Measurements from ENCODE around the gene ADRA1B.

ADRA1B gene

DNA sequence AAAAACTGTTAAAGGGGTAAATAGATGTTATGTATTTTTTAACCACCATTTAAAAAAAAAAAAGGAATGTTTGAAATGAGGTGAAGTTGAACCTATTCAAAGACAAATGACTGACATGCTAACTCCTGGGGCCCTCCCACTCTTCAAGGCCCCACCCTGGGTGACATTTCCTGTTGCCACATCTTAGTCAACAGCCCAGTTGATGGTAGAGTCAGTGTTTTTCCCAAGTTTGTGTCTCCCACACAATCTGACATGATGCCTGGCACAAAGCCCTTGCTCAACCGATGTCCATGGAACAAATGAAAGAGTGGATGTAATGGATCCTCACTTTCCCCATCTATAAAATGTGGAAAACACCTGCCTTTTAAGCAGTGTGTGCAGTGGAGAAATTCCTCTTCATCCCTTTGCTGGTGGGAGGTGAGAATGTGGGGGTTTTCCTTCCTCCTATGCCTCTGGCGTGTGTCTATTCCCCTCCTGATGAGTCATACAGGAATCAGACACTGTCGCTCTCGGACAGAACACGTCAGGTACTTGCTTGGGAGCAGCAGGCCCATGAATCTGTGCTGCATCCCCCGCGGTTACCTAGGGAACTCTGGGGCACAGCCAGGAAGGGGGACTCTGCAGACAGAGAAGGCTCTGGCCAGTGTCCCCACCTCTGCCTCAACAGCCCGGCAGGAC lies 13.7 kb upstream of the ADRA1B start:
- no peak for DNase-seq

DNA sequence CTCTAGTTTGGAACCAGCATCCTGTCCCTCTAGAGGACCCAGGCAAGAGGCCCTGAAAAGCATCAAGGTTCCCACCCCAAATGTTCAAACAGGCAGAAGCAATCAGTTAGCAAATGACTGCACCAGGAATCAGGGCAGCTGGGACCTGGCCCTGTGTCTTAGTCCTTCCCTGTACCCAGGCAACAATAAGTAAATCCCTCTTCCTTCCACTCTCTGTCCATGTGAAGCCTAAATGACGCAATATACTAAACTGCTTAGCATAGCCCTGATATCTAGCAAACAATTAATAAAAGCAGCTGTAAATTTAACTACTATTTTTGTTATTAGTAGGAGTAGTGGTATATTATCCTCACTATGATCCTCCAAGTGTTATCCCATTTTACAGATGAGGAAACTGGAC lies 13.2 kb upstream of the ADRA1B start:
- DNase-seq: no peak

DNA sequence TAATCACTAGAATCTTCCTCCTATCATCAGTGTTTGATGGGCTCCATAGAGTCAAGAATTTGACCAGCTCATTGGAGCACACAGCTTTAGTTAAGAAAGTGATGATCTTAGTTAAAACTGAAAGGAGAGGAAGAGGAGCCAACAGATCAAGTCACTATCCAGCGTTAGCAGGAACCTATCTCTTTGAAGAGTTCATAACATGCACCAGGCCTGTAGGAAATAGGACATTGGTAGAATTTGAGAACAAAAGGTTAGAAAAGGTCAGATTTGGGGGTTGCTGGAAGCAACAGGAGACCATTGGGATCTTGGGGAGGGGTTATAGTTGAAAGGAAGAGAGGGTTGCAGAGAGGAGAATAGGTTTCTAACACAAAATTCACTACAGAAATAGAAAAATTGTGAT lies 11.4 kb upstream of the ADRA1B start:
- no peak for DNase-seq

DNA sequence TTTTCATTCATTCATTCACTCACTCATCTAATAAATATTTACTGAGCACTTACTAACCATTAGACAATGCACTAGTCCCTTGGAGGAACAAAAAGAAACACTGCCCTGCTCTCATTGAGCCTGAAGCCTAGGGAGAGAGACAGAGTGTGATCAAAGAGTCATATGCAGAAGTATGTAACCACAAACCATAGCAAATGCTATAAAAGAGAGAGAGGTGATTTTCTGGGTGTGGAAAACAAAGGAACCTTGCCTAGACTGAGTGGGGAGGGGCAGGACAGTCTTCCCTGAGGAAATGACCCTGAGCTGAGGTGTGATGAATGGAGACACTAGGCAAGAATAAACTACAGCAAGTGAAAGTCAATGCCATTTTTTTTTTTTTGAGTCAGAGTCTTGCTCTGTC lies 10.8 kb upstream of the ADRA1B start:
- DNase-seq: no peak

DNA sequence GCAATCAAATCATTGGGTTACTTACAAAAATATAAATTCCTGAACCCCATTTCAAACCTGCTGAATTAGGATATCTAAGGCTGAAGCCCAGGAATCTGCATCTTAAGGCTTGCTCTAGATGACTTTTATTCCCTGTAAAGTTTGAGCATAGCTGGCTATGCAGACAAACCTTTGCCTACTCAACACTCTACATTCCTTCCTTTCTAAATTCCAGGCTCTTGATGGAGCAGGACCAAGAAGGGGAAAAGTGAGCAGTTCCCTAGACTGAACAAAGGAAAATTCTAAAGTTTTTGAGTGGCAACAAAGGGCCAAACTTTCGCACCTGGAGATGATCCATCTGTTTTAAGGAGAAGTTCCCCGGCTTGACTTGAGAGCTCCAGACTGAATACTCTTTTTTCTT lies 9.8 kb upstream of the ADRA1B start:
- no peak for DNase-seq

DNA sequence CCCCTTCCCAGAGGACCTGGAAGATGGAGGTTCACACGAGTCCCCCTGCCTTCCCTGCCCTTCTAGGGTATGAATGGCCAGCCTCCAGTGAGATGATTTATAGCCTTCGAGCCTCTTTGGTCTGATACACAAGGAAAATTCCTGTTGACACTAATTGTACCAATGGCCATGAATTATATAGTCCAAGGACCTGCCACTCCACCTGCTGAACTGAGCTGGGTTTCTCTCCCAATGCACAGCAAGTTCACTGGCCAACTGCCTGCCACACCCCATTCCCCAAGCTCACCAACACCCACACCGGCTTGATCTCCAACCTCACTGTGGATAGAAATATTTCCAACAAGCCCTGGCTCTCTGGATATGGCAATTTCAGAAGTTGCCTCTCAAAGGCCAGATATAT lies 9.3 kb upstream of the ADRA1B start:
- no peak for DNase-seq

DNA sequence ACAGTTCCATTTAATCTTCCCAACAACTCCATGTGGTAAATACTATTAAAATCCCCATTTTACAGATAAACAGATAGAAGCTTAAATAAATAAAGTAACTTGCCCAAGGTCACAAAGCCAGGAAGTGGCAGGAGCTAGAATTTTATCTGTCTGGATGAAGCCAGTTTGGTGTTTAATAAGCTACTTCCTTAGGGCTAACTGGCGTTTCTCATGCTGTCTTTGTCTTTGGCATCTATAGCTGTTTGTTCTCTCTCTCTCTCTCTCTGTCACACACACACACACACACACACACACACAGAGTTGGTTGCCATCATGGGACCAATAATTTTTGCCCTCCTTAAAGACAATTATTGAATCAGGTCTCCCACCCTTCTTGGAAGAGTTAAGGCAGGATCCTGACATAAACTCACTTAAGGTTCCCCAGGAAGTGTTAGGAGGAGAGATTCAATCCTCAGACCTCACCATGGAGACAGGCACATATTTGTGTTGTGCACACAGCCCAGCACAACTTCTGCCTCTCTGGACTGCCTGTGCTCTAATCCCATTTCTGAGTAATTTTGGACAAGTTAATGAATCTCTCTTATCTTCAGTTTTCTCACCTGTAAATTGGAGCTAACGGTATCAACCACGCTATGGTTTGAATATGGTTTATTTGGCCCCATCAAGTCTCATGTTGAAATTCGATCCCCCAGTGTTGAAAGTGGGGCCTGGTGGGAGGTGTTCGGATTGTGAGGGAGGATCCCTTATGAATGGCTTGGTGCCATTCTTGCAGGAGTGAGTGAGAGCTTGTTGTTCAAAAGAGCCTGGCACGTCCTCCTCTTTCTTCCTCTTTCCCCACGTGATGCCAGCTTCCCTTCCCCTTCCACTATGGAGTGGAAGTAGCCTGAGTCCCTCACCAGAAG lies 8.3 kb upstream of the ADRA1B start:
- DNase-seq: no peak

DNA sequence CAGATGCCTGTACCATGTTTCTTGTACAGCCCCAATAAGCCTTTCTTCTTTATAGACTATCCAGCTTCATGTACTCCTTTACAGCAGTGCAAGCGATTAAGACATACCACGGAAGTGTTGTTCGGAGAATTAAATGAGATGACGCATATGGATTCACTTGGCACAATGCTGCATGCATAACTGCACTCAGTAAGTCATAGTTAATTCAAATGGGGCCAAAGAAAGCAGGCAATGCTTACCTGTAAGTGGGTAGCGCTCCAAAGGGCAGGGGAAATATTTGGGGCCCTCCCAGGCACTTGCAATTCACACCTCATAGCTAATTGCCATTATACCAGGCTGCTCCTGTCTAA lies 7.7 kb upstream of the ADRA1B start:
- DNase-seq: no peak

DNA sequence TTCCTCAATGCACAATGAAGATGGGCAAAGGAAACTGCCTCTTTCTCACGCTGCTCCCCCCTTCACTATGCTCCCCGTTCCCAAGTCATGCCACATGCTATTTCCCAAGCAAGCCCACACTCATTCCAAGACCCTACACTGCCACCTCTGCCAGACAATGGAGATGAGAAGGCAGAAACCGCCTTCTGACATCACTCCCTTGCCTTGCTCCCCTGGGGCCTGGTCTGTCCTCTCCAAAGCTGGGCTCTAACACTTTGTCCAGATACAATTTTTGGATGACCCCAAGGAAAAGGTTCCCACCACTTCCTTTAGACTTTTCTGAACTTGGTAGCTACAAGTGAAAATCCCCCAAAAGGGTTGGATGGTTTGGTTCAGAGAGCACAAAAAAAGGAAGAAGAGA lies 7.2 kb upstream of the ADRA1B start:
- DNase-seq: no peak

DNA sequence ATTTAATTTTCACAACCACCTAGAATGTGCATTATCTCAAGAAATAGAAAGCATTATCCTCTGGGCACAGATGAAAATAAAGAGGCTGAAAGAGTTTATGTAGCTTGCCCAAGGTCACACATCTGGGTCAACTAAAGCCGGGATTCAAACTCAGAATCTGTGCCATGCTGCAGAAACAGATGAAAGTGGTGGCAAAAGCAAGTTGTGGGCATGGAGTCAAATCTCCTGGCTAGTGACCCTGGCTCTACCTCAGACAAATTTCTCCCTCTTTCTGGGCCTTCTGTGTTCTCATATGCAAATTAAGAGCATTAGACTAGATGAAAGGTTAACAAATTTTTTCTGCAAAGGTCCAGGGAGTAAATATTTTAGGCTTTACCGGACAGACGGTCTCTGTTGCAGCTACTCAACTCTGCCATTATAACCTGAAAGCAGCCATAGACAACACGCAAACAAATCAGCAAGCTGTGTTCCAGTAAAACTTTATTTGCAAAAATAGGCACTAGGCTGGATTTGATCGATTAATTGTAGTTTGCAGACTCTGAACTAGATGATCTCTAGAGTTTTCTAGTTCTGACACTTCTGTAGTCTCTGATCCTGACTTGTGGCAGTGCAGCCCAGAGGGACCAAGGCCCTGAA lies 6.0 kb upstream of the ADRA1B start:
- DNase-seq: no peak

DNA sequence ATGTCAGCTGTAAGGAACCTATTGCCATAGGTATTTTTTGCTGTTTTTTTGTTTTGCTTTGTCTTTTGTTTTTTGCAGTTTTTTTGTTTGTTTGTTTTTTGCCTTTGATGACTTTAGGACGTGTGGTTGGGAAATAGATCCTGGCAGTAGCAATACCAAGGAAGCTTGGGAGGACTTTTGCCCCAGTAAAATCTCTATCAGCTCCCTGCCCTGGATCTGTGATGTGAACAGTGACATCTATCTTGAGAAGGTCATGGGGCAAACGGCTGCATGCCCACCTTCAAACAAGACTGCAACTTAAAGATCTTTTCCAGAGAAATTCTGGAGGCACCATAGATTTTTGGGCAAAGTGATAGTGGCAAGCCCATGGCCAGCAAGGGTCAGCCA lies 5.4 kb upstream of the ADRA1B start:
- no peak for DNase-seq

DNA sequence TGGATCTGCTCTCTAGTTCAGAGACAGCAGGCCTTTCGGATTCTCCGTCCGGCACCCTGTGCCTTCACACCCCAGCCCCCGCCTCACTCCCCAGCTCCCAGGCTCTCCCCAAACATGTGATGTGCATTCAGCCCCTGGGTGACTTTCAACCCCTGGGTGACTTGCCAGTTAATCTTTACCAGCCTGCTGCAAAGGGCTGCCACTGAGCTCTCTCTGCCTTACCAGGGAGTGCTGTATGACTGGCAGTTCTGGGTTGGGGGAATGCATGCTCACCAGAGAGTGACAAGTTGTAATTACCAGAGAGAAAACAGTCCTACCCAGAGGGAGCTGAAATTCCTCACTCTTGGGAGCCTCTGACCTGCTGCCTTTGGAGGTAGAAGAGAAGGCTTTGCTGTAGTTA lies 4.9 kb upstream of the ADRA1B start:
- no peak for DNase-seq

DNA sequence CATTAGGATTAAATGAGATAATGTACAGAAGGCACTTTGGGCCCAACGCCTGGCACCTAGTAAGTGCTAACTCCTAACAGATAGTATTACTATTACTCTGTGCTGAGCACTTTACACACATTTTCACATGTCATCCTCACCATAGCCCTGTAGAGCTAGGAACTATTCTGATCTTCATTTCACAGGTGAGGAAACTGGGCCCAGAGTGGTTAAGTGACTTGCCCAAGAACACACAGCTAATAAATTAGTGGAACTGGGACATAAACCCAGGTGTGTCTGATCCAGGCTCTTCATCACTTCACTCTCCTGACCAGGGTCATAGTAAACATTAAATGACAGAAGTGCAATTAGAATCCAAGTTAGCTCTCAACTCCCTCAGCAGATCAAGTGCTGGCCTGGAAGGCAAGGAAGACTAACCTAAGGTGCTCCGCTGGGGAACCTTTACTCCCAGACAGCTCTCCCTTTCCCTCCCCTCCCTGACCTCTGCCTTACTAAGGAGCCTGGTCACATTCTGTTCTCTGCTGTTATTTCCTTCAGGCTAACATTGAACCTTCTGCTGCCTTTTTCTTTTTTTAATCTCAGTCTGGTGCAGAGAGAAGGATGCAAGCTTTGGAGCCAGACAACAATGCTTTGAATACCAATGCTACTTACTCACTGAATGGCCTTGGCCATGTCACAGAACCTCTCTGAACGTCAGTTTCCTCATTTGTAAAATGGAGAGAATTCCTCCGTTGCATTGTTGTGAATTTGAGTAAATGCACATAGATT lies 4.1 kb upstream of the ADRA1B start:
- no peak for DNase-seq

DNA sequence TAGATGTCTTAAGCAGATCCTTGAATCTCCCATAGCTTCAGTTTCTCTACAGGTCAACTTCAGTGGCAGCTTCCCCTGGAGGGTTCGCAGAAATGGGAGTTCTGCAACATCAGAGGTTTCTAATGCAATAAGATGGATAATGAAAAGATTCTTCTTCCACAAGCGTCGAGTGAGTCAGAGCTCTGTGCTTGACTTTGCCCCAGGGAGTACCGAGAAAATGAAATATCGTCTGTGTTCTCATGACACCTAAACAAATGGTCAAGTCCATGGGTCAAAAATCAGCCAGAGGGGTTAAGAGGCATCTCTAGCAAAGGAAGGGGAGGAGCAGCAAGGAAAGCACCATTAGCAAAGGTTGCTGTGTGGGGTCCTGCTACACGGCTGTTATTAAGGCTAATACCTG lies 3.2 kb upstream of the ADRA1B start:
- no peak for DNase-seq

DNA sequence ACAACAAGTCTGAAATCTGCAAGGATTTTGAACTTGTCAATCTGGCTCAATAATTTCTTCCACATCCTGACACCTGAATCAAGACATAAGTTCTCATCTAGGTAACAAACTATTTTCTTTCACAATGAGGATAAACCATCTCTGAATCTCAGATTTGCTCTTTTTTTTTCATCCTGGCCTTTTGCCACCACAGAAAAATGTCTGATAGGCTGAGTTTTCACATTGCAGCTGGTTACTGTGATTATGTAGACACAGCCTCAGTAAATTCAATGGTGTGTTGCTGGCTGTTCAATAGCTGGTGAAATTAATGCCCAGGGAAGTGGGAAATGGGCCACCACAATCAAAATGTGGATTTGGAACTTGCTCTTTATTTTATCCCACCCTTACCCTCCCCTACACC lies 2.8 kb upstream of the ADRA1B start:
- no peak for DNase-seq

DNA sequence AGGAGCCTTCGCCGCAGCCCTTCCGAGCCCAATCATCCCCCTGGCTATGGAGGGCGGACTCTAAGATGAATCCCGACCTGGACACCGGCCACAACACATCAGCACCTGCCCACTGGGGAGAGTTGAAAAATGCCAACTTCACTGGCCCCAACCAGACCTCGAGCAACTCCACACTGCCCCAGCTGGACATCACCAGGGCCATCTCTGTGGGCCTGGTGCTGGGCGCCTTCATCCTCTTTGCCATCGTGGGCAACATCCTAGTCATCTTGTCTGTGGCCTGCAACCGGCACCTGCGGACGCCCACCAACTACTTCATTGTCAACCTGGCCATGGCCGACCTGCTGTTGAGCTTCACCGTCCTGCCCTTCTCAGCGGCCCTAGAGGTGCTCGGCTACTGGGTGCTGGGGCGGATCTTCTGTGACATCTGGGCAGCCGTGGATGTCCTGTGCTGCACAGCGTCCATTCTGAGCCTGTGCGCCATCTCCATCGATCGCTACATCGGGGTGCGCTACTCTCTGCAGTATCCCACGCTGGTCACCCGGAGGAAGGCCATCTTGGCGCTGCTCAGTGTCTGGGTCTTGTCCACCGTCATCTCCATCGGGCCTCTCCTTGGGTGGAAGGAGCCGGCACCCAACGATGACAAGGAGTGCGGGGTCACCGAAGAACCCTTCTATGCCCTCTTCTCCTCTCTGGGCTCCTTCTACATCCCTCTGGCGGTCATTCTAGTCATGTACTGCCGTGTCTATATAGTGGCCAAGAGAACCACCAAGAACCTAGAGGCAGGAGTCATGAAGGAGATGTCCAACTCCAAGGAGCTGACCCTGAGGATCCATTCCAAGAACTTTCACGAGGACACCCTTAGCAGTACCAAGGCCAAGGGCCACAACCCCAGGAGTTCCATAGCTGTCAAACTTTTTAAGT lies 819 bp downstream of the ADRA1B start:
- DNase-seq: no peak

DNA sequence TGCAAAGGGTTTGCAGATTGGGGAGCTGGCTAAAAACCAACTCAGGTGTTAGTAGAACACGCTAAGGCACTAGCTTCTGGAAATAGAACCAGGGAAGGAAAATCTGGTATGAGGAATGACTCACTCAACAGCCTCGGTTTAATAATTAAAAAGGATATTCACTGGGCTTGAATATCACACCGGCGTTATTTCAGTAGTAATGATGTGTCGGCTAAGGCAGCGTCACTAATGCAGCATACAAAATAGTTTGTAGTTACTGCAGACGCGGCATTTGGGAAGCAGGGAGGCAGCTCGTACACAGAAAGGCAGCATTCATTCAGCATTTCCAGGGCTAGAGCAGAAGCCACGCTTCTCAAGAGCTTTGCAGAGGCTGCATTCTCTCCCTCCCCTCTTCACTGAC lies 1.7 kb downstream of the ADRA1B start:
- DNase-seq: no peak

DNA sequence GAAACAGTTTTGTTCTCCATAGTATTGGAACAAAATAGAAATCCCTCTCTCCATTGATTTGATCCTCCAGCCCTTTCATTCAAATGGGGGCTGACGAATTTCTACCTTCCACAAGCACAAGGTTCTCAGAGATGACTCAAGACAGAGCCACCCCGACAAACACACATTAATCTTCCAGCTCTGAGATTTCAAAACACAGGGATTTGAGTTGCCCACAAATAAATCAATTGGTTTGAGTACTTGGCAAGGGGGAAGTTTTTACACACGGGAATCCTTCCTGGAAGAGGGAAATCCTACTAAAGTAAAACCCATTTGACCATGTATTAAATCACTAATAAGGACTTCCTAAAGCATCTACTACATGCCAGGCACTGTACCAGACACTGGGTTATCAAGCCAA lies 5.4 kb downstream of the ADRA1B start:
- no peak for DNase-seq

DNA sequence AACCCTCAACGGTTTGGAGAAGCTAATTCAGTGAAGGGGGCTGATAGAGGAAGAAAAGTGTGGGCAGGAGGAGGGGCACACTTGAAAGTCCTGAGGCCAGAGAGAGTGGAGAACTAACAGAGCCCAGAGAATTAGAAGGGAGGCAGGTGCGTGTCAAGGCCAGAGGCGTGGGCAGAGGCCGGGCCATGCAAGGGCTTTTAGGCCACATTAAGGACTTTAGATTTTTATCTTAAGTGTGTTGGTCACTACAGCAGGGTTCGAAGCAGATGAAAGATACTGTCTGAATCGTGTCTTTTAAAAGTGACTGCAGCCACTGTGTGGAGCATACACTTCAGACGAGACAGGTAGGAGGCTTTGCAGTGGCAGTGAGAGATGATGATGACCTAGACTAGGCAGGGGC lies 6.7 kb downstream of the ADRA1B start:
- no peak for DNase-seq

DNA sequence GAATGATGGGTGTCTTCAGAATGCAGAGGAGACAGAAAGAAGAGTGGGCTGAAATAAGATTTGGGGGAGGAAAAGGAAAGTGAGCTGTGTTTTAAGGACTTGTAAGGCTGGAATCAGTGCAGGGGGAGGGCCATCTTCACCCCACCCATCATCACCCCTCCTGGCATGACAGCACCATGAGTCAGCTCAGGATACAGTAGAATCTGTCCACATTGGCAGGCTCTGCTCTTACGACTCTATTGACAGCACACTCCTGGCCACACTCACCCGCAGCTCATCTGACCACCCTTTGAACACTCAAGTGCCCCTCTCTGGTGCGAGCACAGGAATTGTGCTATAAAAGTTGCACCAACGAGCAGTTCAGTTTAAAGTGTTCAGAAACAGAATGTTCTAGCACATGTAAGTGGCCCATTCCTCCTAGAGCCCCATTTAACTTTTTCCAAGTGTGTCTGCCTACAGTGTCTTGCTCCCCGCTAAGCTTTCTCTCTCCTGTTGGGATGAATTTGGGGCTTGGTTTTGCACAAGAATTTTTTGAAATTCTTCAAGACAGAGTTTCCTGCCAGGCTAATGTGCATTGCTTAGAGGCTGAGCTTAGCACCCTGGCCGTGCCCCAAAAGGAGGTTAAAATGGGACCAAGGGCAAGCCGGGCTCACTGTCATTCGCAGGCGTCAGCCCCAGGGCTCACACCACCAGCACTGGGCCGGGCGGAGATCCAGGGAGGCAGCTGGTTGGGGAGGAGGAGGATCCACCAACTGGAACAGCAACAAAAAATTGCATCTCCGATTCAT lies 12.0 kb downstream of the ADRA1B start:
- DNase-seq: no peak

DNA sequence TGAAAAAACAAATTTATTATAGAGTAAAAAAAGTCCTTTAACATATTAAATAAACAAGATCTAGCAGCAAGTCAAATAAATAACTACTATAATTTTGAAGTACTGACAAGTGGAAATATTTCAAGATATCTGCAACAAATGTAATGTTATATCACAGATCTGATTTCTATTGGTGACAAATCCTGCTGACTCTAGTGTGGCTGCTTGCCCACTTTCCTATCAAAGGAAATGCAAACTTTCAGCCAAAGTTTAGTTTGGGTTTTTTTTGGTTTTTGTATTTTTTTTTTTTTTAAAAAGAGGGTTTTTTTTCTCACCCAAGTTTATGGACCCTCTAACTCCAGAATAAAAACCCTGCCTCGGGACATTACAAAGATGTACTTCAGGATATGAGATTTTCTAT lies 12.9 kb downstream of the ADRA1B start:
- no peak for DNase-seq
